CD14-positive monocyte (primary cell): ENCODE results near the gene OR8K5. TPM values are rescaled to one million over a fixed set of nuclear protein-coding genes. Genes with fewer than 3 reads are reported as not detected.

Source experiments
- DNase-seq, 3 donors: peaks; one replicate each; pipeline ENCODE4 v3.0.0-alpha.2; 2011 to 2022
- H2AFZ ChIP-seq: 2 replicates; pipeline ENCODE4 v1.6.0; 2012; ENCODE audit warnings: mild to moderate bottlenecking, low read depth, low read length, inconsistent platforms; ENCODE audit not compliant: insufficient read depth, poor library complexity, severe bottlenecking
- H3K27ac ChIP-seq, 2 donors: 1 replicate in 1 of 2; 2 replicates in 1 of 2; pipeline ENCODE4 v1.5.1; 2012 to 2013; ENCODE audit warnings: low read length in 2 of 2, control low read depth in 1 of 2, inconsistent platforms in 1 of 2, low read depth in 1 of 2, mild to moderate bottlenecking in 1 of 2
- H3K27me3 ChIP-seq, 2 donors: one replicate each; pipeline versions ENCODE4 v1.6.0 to v1.6.1; 2011 to 2013; ENCODE audit warnings: low read length in 2 of 2; ENCODE audit not compliant: control insufficient read depth in 2 of 2, insufficient read depth in 2 of 2
- H3K36me3 ChIP-seq, 2 donors: replicated peaks in 1 of 2; 1 replicate in 1 of 2; 2 replicates in 1 of 2; pipeline versions ENCODE4 v1.5.1 to v1.6.1; 2012 to 2013; ENCODE audit warnings: low read length in 2 of 2, control low read depth in 1 of 2, inconsistent platforms in 1 of 2, mild to moderate bottlenecking in 1 of 2; ENCODE audit not compliant: insufficient read depth in 2 of 2, control insufficient read depth in 1 of 2
- H3K4me1 ChIP-seq, 2 donors: 1 replicate in 1 of 2; 2 replicates in 1 of 2; pipeline versions ENCODE4 v1.5.1 to v1.6.1; 2012 to 2013; ENCODE audit warnings: low read length in 2 of 2, control low read depth in 1 of 2, inconsistent platforms in 1 of 2, mild to moderate bottlenecking in 1 of 2, moderate library complexity in 1 of 2; ENCODE audit not compliant: insufficient read depth in 2 of 2, control insufficient read depth in 1 of 2
- H3K4me2 ChIP-seq: replicated peaks from 2 replicates; pipeline ENCODE3; 2012; ENCODE audit warnings: low read length, moderate library complexity, mild to moderate bottlenecking; ENCODE audit not compliant: poor library complexity, severe bottlenecking; ENCODE audit errors: extremely low read depth
- H3K4me3 ChIP-seq, 3 experiments: fragments of 200-600 bp in 1 of 3; sonication (generic) in 1 of 3; replicated peaks in 1 of 3; 1 replicate in 2 of 3; 2 replicates in 1 of 3; pipeline ENCODE4 v1.5.1; 2011 to 2013; ENCODE audit warnings: low read length in 3 of 3, mild to moderate bottlenecking in 3 of 3, control low read depth in 2 of 3, low read depth in 2 of 3, inconsistent platforms in 1 of 3, moderate library complexity in 1 of 3
- H3K79me2 ChIP-seq: 2 replicates; pipeline ENCODE4 v1.6.0; 2012; ENCODE audit warnings: mild to moderate bottlenecking, control low read depth, inconsistent platforms, low read length, moderate library complexity; ENCODE audit not compliant: insufficient read depth
- H3K9ac ChIP-seq: 2 replicates; pipeline ENCODE4 v1.6.0; 2017; ENCODE audit warnings: low read length, mild to moderate bottlenecking; ENCODE audit not compliant: insufficient read depth, poor library complexity, severe bottlenecking
- H3K9me3 ChIP-seq, 2 donors: replicated peaks in 1 of 2; 1 replicate in 1 of 2; 2 replicates in 1 of 2; pipeline versions ENCODE4 v1.5.1 to v1.6.1; 2012 to 2013; ENCODE audit warnings: low read length in 2 of 2, control low read depth in 1 of 2; ENCODE audit not compliant: control insufficient read depth in 1 of 2, insufficient read depth in 1 of 2
- H4K20me1 ChIP-seq: 2 replicates; pipeline ENCODE4 v1.6.0; 2012; ENCODE audit warnings: mild to moderate bottlenecking, low read length, control low read depth, moderate library complexity; ENCODE audit not compliant: insufficient read depth
- H3K27ac Mint-ChIP-seq, 7 donors: one replicate each; pipeline ENCODE4 v1.8.0; 2020; ENCODE audit warnings: mild to moderate bottlenecking in 7 of 7, mixed read lengths in 7 of 7, moderate library complexity in 6 of 7, inconsistent platforms in 2 of 7
- H3K27me3 Mint-ChIP-seq, 3 donors: one replicate each; pipeline ENCODE4 v1.8.0; 2021 to 2022; ENCODE audit warnings: low read depth in 3 of 3, mild to moderate bottlenecking in 3 of 3, mixed read lengths in 3 of 3, moderate library complexity in 3 of 3, inconsistent platforms in 1 of 3
- H3K36me3 Mint-ChIP-seq, 2 donors: one replicate each; pipeline ENCODE4 v1.8.0; 2020; ENCODE audit warnings: mixed read lengths in 2 of 2, inconsistent platforms in 1 of 2, mild to moderate bottlenecking in 1 of 2
- H3K4me1 Mint-ChIP-seq: one replicate; pipeline ENCODE4 v1.8.0; 2020; ENCODE audit warnings: mild to moderate bottlenecking, mixed read lengths
- H3K4me3 Mint-ChIP-seq, 2 donors: one replicate each; pipeline ENCODE4 v1.8.0; 2020; ENCODE audit warnings: mild to moderate bottlenecking in 2 of 2, mixed read lengths in 2 of 2, moderate library complexity in 1 of 2
- H3K9me3 Mint-ChIP-seq, 7 donors: one replicate each; pipeline ENCODE4 v1.8.0; 2020 to 2022; ENCODE audit warnings: mixed read lengths in 7 of 7, mild to moderate bottlenecking in 6 of 7, moderate library complexity in 6 of 7, inconsistent platforms in 2 of 7
- WGBS: methylation state at CpG from one replicate; pipeline ENCODE4 v1.1.5; 2013; ENCODE audit warnings: missing lambda C conversion rate; ENCODE audit not compliant: insufficient coverage; 5-methylcytosine and 5-hydroxymethylcytosine counted together
- intact Hi-C, 2 donors: fragments of 100-400 bp; cut with micrococcal nuclease; formaldehyde crosslinking; loops; one replicate each; pipeline versions ENCODE4 v1.15.0 to v1.15.1; 2023
- polyA plus RNA-seq, 3 donors: library from polyadenylated mRNA; depleted of rRNA in 1 of 3; unstranded in 2 of 3; stranded (reverse) in 1 of 3; fragments of 300-500 nt in 2 of 3; fragments of >200 nt in 1 of 3; fragmentation: Illumina TruSeq in 2 of 3; gene quantifications; 1 replicate in 2 of 3; 2 replicates in 1 of 3; pipeline ENCODE4 v1.2.3, GENCODE V29; 2012 to 2021
- TF ChIP-seq, protein P1 (sequence below): fragments of 200-600 bp; IDR thresholded peaks from one replicate; pipeline ENCODE4 v1.8.0; 2022; ENCODE audit warnings: antibody characterized with exemption, mild to moderate bottlenecking

OR8K5 gene
- polyA plus RNA-seq, 3 donors, result not detected

GRCh38 chr11:56163804-56164203 is 3.7 kb upstream of the OR8K5 start:
- no peaks in the 10 kb centered on the region for H3K36me3 ChIP-seq
- H3K27me3 ChIP-seq, result no peaks in the 10 kb centered on the region
- no peak overlapping the region for H3K4me2 ChIP-seq
- TF ChIP-seq, protein P1, sequence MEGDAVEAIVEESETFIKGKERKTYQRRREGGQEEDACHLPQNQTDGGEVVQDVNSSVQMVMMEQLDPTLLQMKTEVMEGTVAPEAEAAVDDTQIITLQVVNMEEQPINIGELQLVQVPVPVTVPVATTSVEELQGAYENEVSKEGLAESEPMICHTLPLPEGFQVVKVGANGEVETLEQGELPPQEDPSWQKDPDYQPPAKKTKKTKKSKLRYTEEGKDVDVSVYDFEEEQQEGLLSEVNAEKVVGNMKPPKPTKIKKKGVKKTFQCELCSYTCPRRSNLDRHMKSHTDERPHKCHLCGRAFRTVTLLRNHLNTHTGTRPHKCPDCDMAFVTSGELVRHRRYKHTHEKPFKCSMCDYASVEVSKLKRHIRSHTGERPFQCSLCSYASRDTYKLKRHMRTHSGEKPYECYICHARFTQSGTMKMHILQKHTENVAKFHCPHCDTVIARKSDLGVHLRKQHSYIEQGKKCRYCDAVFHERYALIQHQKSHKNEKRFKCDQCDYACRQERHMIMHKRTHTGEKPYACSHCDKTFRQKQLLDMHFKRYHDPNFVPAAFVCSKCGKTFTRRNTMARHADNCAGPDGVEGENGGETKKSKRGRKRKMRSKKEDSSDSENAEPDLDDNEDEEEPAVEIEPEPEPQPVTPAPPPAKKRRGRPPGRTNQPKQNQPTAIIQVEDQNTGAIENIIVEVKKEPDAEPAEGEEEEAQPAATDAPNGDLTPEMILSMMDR, result no peak
- no peak overlapping the region for H3K27ac ChIP-seq
- intact Hi-C loops, result no loop called here
- no peak overlapping the region for H3K9ac ChIP-seq
- Mint-ChIP-seq H3K27ac (no peak overlapping the region), H3K4me3 (no peak overlapping the region), H3K36me3 (no peaks in the 10 kb centered on the region), H3K27me3 (no peaks in the 10 kb centered on the region), H3K9me3 (peaks cover 0 to 9% (median 2%) of the 10 kb centered on the region in 7 donors), H3K4me1 (no peaks in the 10 kb centered on the region)
- H3K79me2 ChIP-seq, result no peaks in the 10 kb centered on the region
- H4K20me1 ChIP-seq, result no peaks in the 10 kb centered on the region
- WGBS, result 100% methylated on average over 1 of the region's 3 CpGs
- no peak overlapping the region for H3K4me3 ChIP-seq
- no peak overlapping the region for H2AFZ ChIP-seq
- H3K9me3 ChIP-seq, result peaks cover 0 to 7% of the 10 kb centered on the region in 2 donors
- H3K4me1 ChIP-seq, result no peaks in the 10 kb centered on the region
- no peak for DNase-seq

DNA sequence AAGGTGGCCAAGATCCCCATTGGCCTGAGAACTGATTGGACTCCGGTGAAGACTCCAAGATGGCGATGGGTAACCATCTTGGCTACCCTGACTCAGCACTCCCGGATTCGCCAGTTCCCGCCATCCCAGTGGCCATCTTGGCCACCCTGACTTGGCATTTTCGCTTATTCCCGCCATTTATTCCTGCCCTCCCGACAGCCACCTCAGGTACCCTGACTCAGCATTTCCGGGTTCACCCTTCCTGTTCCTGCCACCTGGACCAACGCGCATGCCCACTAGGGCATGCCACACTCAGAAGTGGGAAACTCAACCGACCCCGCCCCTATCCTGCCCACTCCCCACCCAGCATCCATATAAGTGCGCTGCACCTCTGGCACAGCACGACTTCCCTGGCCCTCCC is 7.8 kb downstream of the OR8K5 start:
- Mint-ChIP-seq H3K4me1 (no peaks in the 10 kb centered on the region), H3K36me3 (no peaks in the 10 kb centered on the region), H3K27me3 (peaks cover 0 to 1% (median 0%) of the 10 kb centered on the region in 3 donors), H3K27ac (no peak overlapping the region), H3K9me3 (peaks cover 17 to 42% (median 19%) of the 10 kb centered on the region in 7 donors), H3K4me3 (peak overlapping the region in 1 of 2 donors; percentile 40)
- intact Hi-C loops, result no loop called here
- Histone ChIP-seq H3K36me3 (no peaks in the 10 kb centered on the region), H3K27me3 (no peaks in the 10 kb centered on the region), H3K9me3 (peaks cover 39 to 40% of the 10 kb centered on the region in 2 donors), H3K27ac (no peak overlapping the region), H3K79me2 (no peaks in the 10 kb centered on the region), H2AFZ (no peak overlapping the region), H3K4me1 (no peaks in the 10 kb centered on the region), H3K4me3 (no peak overlapping the region), H3K9ac (no peak overlapping the region), H4K20me1 (no peaks in the 10 kb centered on the region), H3K4me2 (no peak overlapping the region)
- no peak for DNase-seq
- TF ChIP-seq, protein P1, result no peak
- 99% methylated on average over 14 of the region's 15 CpGs for WGBS
